Nephron progenitor cell (in vitro differentiated cells): Measurements from ENCODE around the gene F13A1.
A peak's percentile ranks its signal among the peaks of the same experiment; 100 is the strongest.

ENCODE experiments used
- DNase-seq: peaks from one replicate; pipeline ENCODE4 v3.0.0; 2021
- H3K27ac Mint-ChIP-seq: 2 replicates; pipeline ENCODE4 v1.8.0; 2021; ENCODE audit warnings: mild to moderate bottlenecking, moderate library complexity, mixed read lengths
- H3K27me3 Mint-ChIP-seq: 2 replicates; pipeline ENCODE4 v1.8.0; 2021; ENCODE audit warnings: mild to moderate bottlenecking, low read depth, mixed read lengths; ENCODE audit not compliant: poor library complexity
- H3K36me3 Mint-ChIP-seq: 2 replicates; pipeline ENCODE4 v1.8.0; 2021; ENCODE audit warnings: low read depth, mixed read lengths
- H3K4me1 Mint-ChIP-seq: 2 replicates; pipeline ENCODE4 v1.8.0; 2021; ENCODE audit warnings: mixed read lengths
- H3K4me3 Mint-ChIP-seq: 2 replicates; pipeline ENCODE4 v1.8.0; 2021; ENCODE audit warnings: mild to moderate bottlenecking, moderate library complexity, mixed read lengths
- H3K9me3 Mint-ChIP-seq: 2 replicates; pipeline ENCODE4 v1.8.0; 2021; ENCODE audit warnings: mild to moderate bottlenecking, moderate library complexity, mixed read lengths
- TF ChIP-seq, protein P1 (sequence below): fragments of 200-600 bp; sonication (generic); IDR thresholded peaks from 2 replicates; pipeline ENCODE4 v1.5.0; 2021; ENCODE audit warnings: antibody characterized with exemption

The F13A1 gene

DNA sequence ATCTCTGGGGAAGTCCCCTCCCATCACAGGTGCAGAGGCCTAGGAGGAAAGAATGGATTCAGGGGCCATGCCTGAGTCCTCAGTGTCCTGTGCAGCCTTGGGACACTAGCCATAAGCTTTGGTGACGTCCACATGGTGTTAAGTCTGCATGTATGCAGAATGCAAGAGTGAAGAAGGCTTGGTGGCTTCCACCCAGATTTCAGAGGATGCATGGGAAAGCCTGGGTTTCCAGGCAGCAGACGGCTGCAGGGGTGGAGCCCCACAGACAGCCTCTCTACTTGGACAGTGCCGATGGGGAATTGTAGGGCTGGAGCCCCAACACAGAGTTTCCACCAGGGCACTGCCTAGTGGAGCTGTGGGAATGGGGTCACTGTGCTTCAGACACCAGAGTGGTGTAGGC, 196.7 kb downstream of the F13A1 start:
- Mint-ChIP-seq H3K4me1 (no peaks in the 10 kb centered on the region), H3K9me3 (peaks cover 9% of the 10 kb centered on the region), H3K4me3 (no peak overlapping the region), H3K27ac (no peak overlapping the region), H3K27me3 (no peaks in the 10 kb centered on the region), H3K36me3 (no peaks in the 10 kb centered on the region)
- TF ChIP-seq, protein P1, sequence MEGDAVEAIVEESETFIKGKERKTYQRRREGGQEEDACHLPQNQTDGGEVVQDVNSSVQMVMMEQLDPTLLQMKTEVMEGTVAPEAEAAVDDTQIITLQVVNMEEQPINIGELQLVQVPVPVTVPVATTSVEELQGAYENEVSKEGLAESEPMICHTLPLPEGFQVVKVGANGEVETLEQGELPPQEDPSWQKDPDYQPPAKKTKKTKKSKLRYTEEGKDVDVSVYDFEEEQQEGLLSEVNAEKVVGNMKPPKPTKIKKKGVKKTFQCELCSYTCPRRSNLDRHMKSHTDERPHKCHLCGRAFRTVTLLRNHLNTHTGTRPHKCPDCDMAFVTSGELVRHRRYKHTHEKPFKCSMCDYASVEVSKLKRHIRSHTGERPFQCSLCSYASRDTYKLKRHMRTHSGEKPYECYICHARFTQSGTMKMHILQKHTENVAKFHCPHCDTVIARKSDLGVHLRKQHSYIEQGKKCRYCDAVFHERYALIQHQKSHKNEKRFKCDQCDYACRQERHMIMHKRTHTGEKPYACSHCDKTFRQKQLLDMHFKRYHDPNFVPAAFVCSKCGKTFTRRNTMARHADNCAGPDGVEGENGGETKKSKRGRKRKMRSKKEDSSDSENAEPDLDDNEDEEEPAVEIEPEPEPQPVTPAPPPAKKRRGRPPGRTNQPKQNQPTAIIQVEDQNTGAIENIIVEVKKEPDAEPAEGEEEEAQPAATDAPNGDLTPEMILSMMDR, result no peak
- DNase-seq, result no peak

DNA sequence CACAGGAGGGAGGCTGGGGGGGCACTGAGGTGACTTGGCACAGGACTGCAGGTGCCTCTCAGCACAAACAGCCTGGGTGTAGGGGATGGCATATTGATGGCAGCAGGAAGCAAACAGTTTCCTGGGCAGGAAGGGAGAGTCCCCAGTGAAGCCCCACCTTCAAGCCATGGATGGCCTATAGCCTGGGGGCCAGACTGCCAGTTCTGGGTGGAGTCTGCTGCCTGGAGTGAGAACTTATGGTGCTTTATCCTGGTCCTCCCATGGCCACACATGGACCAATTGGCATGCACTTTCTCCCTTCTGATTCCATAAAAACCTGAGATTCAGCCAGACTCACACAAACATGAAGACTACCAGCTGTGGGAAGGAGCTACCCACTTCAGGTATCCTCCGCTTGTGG, 198.5 kb downstream of the F13A1 start:
- H3K4me1 Mint-ChIP-seq, result no peaks in the 10 kb centered on the region
- peaks cover 5% of the 10 kb centered on the region for H3K27me3 Mint-ChIP-seq
- TF ChIP-seq, protein P1, result no peak
- H3K9me3 Mint-ChIP-seq, result peaks cover 26% of the 10 kb centered on the region
- no peak for DNase-seq
- H3K27ac Mint-ChIP-seq, result no peak overlapping the region
- H3K4me3 Mint-ChIP-seq, result no peak overlapping the region
- no peaks in the 10 kb centered on the region for H3K36me3 Mint-ChIP-seq

DNA sequence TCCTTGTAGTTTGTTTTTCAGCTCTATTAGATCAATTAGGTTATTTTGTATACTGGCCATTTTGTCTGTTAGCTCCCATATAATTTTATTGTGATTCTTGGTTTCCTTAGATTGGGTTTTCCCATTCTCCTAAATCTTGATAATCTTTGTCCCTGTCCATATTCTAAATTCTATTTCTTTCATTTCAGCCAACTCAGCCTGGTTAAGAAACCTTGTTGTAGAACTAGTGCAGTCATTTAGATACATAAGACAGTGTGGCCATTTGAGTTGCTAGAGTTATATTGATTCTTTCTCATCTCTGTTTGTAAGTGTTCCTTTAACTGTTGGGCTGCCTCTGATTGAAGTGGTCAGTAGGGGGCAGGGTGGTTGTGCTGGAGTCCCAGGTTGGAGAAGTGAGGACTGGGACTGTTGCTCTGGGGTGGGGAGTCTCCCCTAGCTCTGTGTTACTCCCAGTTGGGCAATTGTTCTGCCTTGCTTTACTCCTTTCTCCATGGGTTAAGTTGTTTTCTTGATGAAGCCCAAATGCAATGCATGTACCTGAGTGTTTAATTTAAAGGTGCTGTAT, 214.9 kb downstream of the F13A1 start:
- peaks cover 5% of the 10 kb centered on the region for H3K27me3 Mint-ChIP-seq
- H3K4me1 Mint-ChIP-seq, result no peaks in the 10 kb centered on the region
- TF ChIP-seq, protein P1, result no peak
- peak; percentile 10 for DNase-seq
- H3K9me3 Mint-ChIP-seq, result peaks cover 26% of the 10 kb centered on the region
- no peaks in the 10 kb centered on the region for H3K36me3 Mint-ChIP-seq
- H3K27ac Mint-ChIP-seq, result no peak overlapping the region
- H3K4me3 Mint-ChIP-seq, result no peak overlapping the region
